ENCODE data around the gene GJB2.

- TF ChIP-seq CTCF (IDR thresholded peaks at IDR 0.05; ENCODE audit: insufficient read depth, low read length, poor library complexity, severe bottlenecking) (no peak), EZH2phosphoT487 (conservative IDR thresholded peaks at IDR 0.05; ENCODE audit: low read length) (no peak)
Observed at GRCh38 chr13:20156702-20157101, 36.0 kb downstream of the GJB2 start.

Data from SU-DHL-6 (cell line).